Activated CD8-positive, alpha-beta memory T cell treated with anti-CD3 and anti-CD28 coated beads, Interleukin-2, amount 50 U/mL, for 1 hour (primary cell): Measurements from ENCODE around the gene APOF.
"Not testable (repeated sequence)": the region's sequence is repeated elsewhere in the genome, so short reads cannot be mapped to it uniquely, and the experiment has no call there.

Experiments
- DNase-seq: peaks from one replicate; pipeline ENCODE4 v3.0.0-alpha.2; 2020; ENCODE audit errors: extremely low read depth

Gene APOF, protein sequence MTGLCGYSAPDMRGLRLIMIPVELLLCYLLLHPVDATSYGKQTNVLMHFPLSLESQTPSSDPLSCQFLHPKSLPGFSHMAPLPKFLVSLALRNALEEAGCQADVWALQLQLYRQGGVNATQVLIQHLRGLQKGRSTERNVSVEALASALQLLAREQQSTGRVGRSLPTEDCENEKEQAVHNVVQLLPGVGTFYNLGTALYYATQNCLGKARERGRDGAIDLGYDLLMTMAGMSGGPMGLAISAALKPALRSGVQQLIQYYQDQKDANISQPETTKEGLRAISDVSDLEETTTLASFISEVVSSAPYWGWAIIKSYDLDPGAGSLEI

GRCh38 chr12:56362130-56363059 lies at the start of gene APOF:
APOF (minus strand) TSS chr12:56362857; CDS start chr12:56362745, 112 bp downstream.
- no peak for DNase-seq

DNA sequence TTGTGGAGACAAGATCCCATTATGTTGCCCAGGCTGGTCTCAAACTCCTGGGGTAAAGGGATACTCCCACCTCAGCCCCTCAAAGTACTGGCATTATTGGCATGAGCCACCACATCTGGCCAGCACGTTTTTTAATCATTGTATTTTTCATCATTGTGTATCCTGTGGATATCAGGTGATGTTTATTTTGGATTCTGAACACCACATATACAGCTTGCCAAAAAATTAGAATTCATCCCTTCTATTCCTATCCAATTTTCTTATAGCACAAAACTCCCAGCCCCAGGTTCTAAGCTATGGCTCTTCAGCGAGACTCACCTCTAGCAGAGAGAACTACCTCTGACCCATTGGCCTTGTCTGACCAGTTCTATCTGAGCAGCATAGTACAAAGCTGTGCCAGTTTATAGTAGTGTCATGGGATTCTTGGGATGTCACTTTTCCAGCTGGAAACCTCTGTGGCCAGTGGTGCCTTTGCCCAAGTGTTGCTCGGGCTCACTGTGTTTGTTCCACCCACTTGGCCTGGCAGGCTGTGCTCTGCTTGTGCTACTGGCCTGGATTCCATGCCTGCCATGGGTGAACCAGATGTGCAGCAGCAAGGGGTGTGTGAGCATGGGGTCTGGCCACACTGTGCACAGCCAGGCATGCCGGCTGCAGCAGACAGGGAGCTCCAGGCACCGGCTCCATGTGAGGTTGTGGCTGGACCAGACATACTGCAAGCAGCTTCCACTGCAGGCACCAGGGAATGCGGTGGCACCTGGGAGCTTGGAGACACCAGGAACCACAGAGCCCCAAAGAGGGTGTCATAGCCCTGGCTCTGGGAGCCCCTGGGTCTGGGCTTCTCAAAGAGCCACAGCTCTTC lies 49.4 kb upstream of the APOF start:
- no peak for DNase-seq

DNA sequence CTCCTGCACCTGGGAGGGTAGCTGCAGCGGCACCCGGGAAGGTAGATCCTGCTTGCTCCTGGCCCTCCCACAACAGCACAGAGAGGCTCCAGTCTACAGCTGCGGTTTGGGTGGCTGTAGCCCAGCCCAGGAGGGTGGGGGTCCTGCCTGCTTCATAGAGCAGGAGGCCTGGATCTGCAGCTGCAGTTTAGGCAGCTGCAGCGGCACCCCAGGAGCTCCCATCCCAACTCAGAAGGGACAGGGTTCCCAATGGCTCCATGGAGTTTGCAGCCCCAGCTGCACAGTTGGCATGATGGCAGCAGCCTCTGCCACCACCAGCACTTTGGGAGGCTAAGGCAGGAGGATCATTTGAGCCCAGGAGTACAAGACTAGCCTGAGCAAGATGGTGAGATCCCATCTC lies 48.1 kb upstream of the APOF start:
- no peak for DNase-seq

GRCh38 chr12:56408799-56409417 lies 46.3 kb upstream of the APOF start:
- no peak for DNase-seq

GRCh38 chr12:56404227-56404626 lies 41.6 kb upstream of the APOF start:
- not testable (repeated sequence) for DNase-seq

- not testable (repeated sequence) for DNase-seq
Measured at GRCh38 chr12:56401612-56402011, 39.0 kb upstream of the APOF start.

DNA sequence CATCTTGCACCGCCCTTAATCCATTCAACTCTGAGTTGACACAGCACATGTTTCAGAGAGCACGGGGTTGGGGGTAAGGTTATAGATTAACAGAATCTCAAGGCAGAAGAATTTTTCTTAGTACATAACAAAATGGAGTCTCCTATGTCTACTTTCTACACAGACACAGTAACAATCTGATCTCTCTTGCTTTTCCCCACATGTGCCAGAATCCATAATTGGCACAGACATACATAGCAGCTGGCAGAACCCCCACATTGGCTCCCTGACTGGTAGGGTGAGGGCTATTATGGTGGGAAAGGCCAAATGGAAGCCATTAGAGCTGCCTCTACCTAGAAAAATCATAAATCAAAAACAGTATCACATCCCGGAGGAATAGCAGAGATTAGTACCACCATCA lies 38.5 kb upstream of the APOF start:
- not testable (repeated sequence) for DNase-seq

- not testable (repeated sequence) for DNase-seq
Measured at GRCh38 chr12:56399466-56399865, 36.8 kb upstream of the APOF start.

DNA sequence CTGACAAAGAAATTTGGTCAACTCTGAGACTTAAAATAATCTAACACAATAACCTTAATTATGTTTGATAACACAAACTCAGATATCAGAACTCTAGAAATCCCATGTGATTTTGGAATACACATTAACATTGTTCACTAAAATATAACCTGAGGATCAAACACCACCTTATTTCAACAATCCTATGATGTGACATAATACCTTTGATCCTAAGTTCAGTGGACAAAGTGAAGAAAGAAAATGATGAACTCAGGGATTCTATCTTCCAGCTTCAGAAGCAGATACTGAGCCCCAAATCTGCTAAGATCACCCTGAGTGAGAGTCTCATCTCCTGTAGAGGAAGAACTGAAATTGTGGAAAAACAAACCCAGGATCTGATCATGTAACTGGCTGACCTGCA lies 35.7 kb upstream of the APOF start:
- DNase-seq, result no peak

GRCh38 chr12:56392331-56392730 lies 29.7 kb upstream of the APOF start:
- DNase-seq, result no peak

GRCh38 chr12:56391721-56392120 lies 29.1 kb upstream of the APOF start:
- DNase-seq, result no peak

DNA sequence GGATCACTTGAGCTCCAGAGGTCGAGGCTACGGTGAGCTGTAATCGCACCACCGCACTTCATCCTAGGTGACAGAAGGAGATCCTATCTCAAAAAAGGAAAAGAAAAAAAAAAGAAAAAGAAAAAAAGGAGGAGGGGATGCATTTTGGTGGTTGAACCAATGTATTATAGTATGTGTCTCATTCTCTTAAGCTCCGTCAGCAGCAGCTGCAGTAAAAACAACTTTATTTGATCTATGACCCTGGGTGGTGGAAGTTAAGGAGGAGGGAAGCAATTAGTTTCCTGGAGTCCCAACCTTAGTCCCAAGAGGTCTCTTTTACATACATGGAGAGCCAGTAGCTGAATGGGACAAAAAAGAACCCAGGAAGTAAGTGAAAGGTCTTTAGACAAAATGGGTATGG lies 26.8 kb upstream of the APOF start:
- DNase-seq, result no peak

- DNase-seq, result no peak
Measured at GRCh38 chr12:56387152-56387736, 24.6 kb upstream of the APOF start.

DNA sequence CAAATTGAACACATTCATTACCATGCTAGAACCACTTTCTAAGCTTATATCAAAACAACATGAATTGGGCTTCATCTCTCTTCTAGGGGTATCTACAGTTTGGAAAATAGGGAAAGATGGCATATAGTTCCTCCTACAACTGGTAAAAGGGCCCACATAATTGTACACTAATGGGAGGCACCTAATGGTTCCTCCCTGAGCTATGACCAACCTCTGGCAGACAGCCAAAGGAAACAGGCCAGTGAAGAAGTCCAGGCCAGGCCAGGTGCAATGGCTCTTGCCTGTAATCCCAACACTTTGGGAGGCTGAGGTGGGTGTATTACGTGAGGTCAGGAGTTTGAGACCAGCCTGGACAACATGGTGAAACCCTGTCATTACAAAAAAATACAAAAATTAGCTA lies 23.2 kb upstream of the APOF start:
- DNase-seq, result no peak

DNA sequence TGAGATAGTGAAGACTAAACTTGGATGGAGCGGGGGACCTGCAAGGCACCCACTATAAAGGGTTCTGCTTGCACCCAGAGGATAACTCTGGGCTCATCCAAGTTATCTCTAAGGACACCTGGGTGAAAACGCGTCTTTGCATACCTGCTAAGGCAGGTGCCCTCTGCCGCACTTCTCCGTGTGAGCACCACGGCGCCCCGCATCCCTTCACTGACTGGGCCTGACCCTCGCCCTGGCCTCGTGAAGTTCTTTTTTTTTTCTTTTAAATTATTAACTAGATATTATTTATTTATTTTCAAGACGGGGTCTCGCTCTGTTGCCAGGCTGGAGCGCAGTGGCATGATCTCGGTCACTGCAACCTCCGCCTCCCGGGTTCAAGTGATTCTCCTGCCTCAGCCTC lies 20.0 kb upstream of the APOF start:
- DNase-seq, result no peak

- no peak for DNase-seq
Measured at GRCh38 chr12:56377989-56378316, 15.3 kb upstream of the APOF start.

- no peak for DNase-seq
Measured at GRCh38 chr12:56377310-56377988, 14.8 kb upstream of the APOF start.

GRCh38 chr12:56375598-56376434 lies 13.2 kb upstream of the APOF start:
- no peak for DNase-seq

DNA sequence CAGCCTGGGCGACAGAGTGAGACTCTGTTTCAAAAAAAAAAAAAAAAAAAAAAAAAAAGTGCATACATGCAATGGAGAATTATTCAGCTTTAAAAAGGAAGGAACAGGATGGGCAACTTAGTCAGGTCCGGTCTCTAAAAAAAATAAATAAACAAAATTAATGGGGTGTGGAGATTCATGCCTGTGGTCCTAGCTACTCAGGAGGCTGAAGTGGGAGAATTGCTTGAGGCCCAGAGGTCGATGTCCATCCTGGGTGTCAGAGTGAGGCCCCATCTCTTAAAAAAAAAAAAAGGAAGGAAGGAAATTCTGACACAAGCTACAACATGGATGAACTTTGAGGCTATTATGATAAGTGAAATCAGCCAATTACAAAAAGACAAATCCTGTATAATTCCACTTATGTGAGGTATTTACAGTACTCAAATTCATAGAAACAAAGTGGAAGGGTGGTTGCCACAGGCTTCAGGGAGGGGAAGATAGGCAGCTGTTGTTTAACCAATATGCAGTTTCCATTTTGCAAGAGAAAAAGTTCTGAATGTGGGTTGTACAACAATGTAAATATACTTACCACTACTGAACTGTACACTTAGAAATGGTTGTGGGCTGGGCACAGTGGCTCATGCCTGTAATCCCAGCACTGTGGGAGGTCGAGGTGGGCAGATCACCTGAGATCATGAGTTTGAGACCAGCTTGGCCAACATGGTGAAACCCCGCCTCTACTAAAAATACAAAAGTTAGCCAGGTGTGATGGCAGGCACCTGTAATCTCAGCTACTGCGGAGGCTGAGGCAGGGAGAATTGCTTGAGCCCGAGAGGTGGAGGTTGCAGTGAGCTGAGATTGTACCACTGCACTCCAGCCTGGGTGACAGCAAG lies 12.3 kb upstream of the APOF start:
- no peak for DNase-seq
